ENCODE measurements around the gene MS4A13.
"Not testable (repeated sequence)": the region's sequence is repeated elsewhere in the genome, so short reads cannot be mapped to it uniquely, and the experiment has no call there.

MS4A13 gene, protein sequence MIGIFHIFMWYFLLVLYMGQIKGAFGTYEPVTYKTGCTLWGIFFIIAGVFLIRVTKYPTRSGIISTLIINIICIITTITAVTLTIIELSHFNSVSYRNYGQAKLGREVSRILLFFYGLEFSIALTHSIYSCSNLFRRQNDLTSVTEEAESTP

GRCh38 chr11:60515144-60515855, at the start of gene MS4A13:
Gene MS4A13, plus strand, starts transcription at chr11:60515392. Its CDS starts 2,692 bp downstream, at chr11:60518084.
- no peak for DNase-seq (ENCODE audit: low read depth in 2 of 2)

GRCh38 chr11:60468829-60469228, 46.4 kb upstream of the MS4A13 start:
- no peak for DNase-seq (ENCODE audit: low read depth in 2 of 2)

DNA sequence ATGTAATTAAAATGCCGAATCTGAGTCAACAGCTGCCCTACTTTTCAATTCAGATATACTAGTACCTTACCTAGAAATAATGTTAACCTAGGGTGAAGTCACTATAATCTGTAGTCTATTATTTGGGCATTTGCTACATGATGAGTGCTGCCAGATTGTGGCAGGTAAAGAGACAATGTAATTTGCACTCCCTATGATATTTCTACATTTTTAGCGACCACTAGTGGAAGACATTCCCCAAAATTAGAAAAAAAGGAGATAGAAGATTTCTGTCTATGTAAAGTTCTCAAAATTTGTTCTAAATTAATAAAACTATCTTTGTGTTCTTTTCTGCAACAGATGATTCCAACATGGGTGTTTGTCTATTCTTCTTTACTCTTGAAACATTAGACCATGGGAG, 45.5 kb upstream of the MS4A13 start:
- DNase-seq (ENCODE audit: low read depth in 2 of 2) = no peak

DNA sequence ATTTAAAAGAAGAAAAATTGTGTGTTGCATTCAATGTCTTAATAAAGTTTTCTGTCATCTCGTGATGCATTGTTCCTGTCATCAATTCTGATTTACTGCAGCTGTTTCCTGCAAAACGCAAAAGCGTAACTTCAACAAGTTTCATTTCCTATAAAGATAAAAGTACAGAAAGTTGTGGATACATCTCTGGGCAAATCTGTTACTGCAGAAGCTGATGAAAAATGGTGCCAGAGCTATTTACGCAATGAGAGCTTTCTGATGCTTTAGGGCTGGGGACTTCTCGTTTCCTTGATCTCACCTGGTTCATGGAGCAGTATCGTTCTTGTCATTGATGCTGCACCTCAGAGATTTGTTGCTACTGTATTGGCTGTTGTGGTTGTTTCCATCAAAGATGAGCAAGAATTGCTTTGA, 38.2 kb upstream of the MS4A13 start:
- DNase-seq (ENCODE audit: low read depth in 2 of 2) = no peak

- no peak for DNase-seq (ENCODE audit: low read depth in 2 of 2)
These were observed 32.8 kb upstream of the MS4A13 start for GRCh38 chr11:60482361-60482760.

DNA sequence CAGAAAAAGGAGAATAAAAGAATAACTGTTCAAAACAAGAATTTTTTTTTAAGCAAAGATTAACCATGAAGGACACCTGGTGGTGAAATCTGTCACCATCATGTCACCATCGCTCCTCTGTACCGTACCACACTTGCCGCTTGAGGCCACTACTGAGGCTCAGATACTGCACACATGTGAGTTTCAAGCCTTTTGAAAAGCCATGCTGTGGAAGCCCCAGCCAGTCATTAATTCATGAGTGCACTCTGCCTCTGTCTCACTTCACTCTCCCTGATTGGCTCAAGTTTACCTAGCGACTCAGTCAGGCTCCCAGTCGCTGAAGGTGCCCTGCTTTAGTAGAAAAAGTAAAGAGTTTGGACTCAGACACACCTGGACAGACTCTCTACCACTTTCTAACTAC, 29.2 kb upstream of the MS4A13 start:
- DNase-seq (ENCODE audit: low read depth in 2 of 2) = no peak

DNA sequence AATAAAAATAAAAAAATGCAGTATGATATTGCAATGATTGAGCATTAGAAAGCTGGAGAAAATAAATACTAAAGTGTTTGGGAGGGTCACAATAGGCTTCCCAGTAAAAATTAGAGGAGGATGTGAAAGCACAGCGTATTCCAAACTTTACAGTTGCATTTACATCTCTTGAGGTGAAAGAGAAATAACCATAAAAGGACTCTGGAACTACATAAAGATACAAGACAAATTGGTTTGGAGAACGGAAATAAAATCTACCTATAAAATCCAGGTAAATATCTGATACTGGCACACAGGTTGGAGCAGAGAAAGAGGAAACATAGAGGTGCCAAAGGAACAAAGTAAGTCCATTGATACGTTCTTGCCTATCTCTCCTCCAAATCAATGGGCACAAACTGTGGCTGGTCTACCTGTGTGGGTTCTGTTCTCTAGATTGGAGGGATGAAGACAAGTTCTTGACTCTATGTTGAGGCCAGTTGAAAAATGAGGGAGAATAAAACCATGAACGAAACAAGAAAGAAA, 22.6 kb upstream of the MS4A13 start, which contains the start of gene MS4A12:
Gene MS4A12, plus strand, starts transcription at position 291 of the 522 bp plus-strand sequence. CDS start 4,541 bp downstream, outside the sequence.
- DNase-seq (ENCODE audit: low read depth in 2 of 2) = no peak

DNA sequence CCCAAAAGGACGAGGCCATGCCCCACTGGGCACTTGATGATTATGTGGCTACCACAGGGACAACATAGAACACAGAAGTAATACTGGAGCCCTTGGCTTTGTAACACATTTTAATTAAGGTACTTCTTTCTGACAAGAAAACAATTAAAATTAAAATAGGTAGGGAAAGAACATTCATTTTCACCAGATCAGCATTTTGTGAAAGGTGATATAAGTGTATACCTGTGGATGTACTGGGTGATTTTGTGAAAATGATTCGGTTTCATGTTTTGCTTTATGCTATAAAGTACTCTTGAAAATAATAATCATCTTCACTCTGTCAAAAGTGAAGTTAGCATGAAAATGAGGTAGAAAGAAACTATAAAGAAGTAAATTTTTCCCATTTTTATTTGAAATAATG, 21.7 kb upstream of the MS4A13 start:
- no peak for DNase-seq (ENCODE audit: low read depth in 2 of 2)

GRCh38 chr11:60498399-60498798, 16.8 kb upstream of the MS4A13 start:
- DNase-seq (ENCODE audit: low read depth in 2 of 2) = no peak

DNA sequence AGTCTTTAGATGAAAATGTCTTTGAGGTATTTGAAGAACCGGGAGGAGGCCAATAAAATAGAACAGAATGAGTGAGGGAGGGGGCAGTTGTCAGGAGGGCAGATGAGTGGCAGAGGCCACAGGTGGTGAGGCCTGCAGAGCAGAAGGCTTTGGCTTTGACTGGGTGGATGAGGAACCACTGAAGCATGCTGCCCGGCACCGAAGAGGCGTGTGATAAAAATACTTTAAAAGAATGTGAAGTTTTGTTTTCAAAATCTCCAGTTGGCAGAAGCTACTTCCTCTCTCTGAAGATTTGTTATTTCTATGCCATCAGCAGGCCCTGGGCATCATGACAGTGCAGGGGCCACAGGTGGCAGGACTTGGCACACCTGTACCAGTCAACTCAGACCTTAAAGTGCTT, 16.3 kb upstream of the MS4A13 start:
- no peak for DNase-seq (ENCODE audit: low read depth in 2 of 2)

- DNase-seq (ENCODE audit: low read depth in 2 of 2) = no peak
These were observed 14.8 kb upstream of the MS4A13 start for GRCh38 chr11:60500276-60500910.

DNA sequence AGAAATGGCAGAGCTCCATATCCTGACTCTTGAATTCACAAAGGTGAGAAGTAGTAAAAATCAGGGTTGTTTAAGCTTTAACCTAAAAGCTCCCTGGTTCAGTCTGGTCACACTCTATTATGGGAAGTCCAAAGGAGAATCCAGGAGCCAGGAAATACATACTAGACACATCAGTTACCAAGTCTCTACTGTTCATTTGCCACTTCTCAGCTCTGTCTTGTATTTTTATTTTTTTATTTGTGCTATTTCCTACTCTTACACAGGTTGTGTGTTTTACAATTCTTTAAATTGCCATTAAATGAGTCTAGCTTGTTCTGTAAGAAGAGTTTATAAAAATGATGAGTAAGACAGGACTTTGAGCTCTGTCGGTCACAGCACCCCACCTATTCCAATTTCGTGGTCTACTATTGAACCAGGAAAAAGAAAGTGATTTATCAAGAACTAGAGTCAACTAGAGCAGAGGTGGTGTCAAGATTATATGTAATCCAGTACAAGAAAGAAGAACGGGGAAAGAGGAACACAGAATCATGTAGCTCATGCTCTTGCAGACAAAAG, 12.9 kb upstream of the MS4A13 start:
- DNase-seq (ENCODE audit: low read depth in 2 of 2) = no peak

- DNase-seq (ENCODE audit: low read depth in 2 of 2) = no peak
These were observed 10.8 kb upstream of the MS4A13 start for GRCh38 chr11:60504219-60504905.

DNA sequence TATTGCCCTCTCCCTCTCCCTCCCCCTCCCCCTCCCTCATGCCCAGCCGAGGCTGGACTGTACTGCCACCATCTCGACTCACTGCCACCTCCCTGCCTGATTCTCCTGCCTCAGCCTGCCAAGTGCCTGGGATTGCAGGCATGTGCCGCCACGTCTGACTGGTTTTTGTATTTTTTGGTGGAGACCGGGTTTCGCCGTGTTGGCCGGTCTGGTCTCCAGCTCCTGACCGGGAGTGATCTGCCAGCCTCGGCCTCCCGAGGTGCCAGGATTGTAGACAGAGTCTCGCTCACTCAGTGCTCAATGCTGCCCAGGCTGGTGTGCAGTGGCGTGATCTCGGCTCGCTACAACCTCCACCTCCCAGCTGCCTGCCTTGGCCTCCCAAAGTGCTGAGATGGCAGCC, 5.6 kb upstream of the MS4A13 start:
- not testable (repeated sequence) for DNase-seq (ENCODE audit: low read depth in 2 of 2)

GRCh38 chr11:60510209-60510608, 5.0 kb upstream of the MS4A13 start:
- DNase-seq (ENCODE audit: low read depth in 2 of 2) = not testable (repeated sequence)

DNA sequence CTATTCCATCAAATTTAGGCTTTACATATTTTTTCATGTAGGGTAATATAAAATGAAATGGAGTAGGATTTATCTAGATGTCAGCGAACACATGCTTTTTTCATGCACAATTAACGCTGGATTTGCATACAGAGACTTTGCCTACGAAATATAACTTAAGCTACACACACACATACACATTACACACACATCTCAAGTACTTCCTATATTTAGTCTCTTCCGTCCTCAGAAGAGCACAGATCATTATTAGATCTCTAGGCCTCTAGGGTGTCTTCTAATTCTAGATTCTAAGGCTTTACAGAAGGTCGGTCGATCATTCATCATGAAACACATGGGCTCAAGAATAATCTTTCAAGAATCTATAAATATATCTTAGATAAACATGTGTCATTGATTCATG, 3.8 kb upstream of the MS4A13 start:
- DNase-seq (ENCODE audit: low read depth in 2 of 2) = no peak

DNA sequence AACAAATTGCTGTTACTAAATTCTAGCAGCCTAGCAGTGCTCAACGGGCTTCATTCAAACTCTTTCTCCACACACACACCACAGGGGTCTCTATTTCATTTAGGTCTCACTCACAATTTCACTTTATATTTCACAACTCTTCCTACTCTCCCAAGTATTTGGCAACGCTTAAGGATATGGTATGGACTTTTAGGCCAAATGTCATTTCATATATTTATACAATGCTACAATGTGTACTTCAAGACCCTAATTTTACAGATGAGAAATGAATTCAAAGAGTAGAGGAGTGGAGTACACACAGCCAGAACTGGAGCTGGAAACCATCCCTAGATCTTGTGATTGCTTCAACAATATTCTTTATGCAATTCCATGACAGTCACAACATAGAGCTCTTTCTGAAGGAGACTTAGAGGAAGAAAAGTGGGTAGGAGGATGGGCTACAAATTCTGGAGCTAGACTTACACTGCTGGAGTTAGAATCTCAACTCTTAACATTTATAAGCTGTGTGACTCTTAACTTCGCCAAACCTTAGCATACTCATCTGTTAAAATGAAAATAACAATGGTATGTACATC, 2.5 kb upstream of the MS4A13 start:
- no peak for DNase-seq (ENCODE audit: low read depth in 2 of 2)

DNA sequence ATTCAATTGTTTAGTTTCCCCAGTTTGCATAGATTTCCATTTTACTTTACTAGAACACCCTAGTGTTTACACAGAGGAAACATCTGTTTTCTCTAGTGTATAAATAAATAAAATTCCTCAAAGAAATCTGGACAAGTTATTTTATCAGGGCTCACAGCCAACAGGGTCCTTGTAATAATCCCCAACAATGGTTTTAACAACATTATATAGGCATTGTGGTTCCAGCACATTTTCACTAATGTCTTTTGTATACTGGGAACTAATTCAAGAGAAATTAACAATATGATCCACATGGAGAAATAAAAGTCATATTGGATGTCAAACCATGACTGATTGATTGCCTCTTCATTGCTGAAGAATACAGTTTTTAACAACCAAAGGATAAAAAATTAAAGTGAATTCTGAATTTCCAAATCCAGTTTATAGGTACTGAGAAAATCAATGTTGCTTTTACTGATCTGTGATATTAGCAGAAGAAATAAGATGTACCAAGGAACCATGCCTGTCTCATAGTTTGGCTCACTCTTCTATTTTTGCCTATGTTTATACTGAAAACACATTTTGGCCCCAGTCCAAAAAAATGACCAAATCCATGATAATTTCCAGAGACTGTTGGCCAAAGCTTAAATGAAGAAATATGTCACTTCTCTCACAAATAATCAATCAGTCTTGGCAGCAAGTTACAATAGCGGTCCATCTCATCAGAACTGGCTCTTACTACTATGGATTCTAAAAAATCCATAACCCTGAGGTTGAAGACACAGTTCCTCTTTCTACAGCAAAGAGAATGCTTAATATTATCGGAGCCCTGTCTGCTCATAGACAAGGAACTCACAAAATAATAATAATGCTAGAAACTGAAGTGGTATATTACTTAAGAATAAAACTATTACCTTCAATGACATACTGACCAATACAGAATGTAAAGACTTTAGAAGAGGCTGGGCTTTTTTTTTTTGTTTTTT, 1.4 kb upstream of the MS4A13 start:
- no peak for DNase-seq (ENCODE audit: low read depth in 2 of 2)

DNA sequence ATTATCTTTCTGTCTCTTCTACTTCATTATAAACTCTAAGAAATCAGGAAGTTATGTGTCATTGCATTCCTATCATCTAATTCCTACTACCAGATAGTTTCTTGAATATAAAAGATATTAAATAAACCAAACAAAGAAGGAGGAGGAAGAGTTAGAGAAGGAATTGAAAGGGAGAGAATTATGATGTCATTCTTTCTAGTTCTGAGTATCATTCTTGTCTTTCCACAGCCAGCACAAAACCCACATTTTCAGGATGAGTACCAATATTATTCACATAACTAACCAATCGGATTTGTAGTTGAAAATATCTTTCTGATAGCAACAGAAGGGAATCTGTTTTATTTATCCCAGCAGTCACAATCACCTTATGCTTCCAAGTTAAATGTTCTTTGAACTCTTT, 13.3 kb downstream of the MS4A13 start:
- DNase-seq (ENCODE audit: low read depth in 2 of 2) = no peak

DNA sequence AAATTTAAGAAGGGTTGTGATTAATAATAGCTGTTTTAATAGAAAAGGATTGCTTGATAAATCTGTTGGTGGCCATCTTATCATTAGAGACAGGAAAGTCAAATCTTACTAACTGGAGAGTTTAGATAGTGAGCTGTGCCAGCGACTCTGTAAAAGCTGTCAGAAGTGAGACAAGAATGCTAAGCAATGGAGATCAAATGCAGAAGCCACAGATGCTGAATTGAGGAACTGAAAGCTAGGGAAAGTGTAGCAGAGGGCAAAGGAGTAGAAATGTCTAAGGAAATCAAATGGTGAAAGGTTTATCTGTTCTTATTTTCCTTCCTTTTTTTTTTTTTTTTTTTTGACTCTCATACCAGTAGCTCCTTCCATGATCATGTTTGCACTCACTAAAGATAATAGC, 13.7 kb downstream of the MS4A13 start:
- no peak for DNase-seq (ENCODE audit: low read depth in 2 of 2)
